Esophagus (tissue), 2 donors: ENCODE results near the gene TSPAN4. TPM values are rescaled to one million over a fixed set of nuclear protein-coding genes. Genes with fewer than 3 reads are reported as not detected.
A peak's percentile ranks its signal among the peaks of the same experiment; 100 is the strongest.

Source experiments
- H3K27ac ChIP-seq, 2 donors: one replicate each; pipeline ENCODE4 v1.5.1; 2013; ENCODE audit warnings: low read depth in 2 of 2, mild to moderate bottlenecking in 2 of 2, inconsistent platforms in 1 of 2, low read length in 1 of 2, moderate library complexity in 1 of 2
- H3K27me3 ChIP-seq, 2 donors: one replicate each; pipeline ENCODE4 v1.6.1; 2013; ENCODE audit warnings: low read length in 2 of 2, control low read depth in 1 of 2, mild to moderate bottlenecking in 1 of 2; ENCODE audit not compliant: insufficient read depth in 2 of 2, control insufficient read depth in 1 of 2
- H3K36me3 ChIP-seq, 2 donors: one replicate each; pipeline ENCODE4 v1.6.1; 2013; ENCODE audit warnings: low read length in 1 of 2; ENCODE audit not compliant: control insufficient read depth in 2 of 2, insufficient read depth in 2 of 2
- H3K4me1 ChIP-seq, 2 donors: one replicate each; pipeline ENCODE4 v1.6.1; 2013; ENCODE audit warnings: low read length in 1 of 2; ENCODE audit not compliant: control insufficient read depth in 2 of 2, insufficient read depth in 2 of 2
- H3K4me3 ChIP-seq, 2 donors: one replicate each; pipeline ENCODE4 v1.5.1; 2013; ENCODE audit warnings: low read length in 2 of 2, mild to moderate bottlenecking in 2 of 2, low read depth in 1 of 2, moderate library complexity in 1 of 2
- H3K9me3 ChIP-seq, 2 donors: one replicate each; pipeline ENCODE4 v1.6.1; 2013; ENCODE audit warnings: mild to moderate bottlenecking in 2 of 2, low read depth in 1 of 2, low read length in 1 of 2, moderate library complexity in 1 of 2; ENCODE audit not compliant: control insufficient read depth in 2 of 2, insufficient read depth in 1 of 2
- WGBS, 2 donors: extraction: QIAGEN DNeasy Blood & Tissue Kit; methylation state at CpG; one replicate each; pipeline ENCODE4 v1.1.7; 2013; 5-methylcytosine and 5-hydroxymethylcytosine counted together
- polyA plus RNA-seq, 2 donors: library from polyadenylated mRNA; stranded (reverse); fragments of 200-250 nt; gene quantifications; one replicate each; pipeline ENCODE4 v1.2.3, GENCODE V29; 2013
- donor health status: healthy with polysubstance abuse.
- donor health status: Bipolar disorder and iron deficiency.

The TSPAN4 gene
- polyA plus RNA-seq, 2 donors = 9.8 to 16.8 TPM

DNA sequence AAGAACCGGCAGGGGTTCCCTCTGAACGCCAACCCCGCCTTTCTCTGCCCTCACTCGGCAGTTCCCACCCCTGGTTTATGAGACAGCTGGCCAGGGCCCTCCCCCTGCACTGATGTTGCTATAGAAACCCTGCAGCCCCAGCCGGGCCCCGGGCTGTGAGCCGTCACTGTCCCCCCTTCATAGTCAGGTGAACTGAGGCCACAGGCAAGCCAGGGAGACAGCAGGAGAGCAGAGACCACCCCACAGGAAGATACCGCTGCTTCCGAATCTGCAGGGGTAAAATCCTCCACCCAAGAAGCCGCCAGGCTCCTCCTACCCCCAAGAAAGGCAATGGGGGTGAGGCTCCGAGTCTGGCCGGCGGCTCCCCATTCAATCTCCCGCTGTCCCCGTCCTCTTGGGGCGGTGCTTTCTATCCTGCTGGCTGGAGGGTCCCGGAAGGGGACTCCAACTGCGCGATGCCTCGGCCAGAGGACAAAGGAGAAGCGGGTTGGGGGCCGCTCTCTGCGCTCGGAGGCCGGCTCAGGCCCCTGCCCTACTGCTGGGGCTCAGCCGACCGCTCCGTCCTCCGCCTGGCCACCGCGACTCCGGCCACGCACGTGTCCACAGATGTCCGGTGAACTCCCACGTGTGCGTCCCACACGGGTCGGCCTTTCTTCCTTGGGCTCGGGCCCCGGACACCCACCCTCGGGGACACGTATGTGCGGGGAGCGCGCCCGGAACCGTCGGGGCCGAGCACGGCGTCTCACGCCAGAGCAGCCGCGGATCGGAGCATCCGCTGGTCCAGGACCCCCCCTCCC, 45.2 kb upstream of the TSPAN4 start:
- 0% methylated on average over 56 to 57 of the region's 57 CpGs for WGBS, 2 donors
- Histone ChIP-seq H3K4me1 (peaks cover 6 to 26% of the 10 kb centered on the region in 2 donors), H3K27ac (peak overlapping the region; percentile 87 to 89), H3K9me3 (no peaks in the 10 kb centered on the region), H3K27me3 (no peaks in the 10 kb centered on the region), H3K4me3 (peak overlapping the region; percentile 51 to 68), H3K36me3 (peaks cover 0 to 32% of the 10 kb centered on the region in 2 donors)

DNA sequence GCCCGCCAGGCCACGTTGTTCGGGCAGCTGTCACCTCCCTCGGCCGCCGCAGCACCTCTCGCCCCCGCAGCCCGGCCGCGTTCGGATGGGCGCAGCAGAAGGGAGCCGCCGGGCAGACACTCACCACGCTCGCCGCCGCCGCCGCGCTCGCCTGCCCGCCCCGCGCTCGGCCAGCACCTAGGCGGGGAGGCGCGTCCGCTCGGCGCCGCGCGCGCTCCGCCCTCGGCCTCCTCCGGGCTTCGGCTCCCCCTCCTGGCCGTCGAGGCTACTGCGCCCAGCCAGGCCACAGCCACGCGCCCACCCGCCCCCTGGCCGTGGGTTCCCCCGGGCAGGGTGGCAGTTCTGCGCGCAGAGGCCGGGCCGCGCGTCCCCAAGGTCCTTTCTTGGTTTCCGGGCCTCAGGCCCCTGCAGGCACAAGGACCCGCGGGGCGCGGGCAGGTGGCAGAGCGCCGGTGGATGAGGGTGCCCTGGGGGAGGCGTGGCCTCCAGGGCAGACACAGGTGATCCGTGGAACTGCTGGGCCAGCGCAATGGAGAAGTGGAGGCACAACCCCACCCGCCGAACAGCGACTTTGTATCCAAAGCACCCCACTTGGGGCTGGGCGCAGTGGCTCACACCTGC, 44.4 kb upstream of the TSPAN4 start, which contains the start of gene SLC25A22:
SLC25A22 (minus strand) TSS at position 189 of the 621 bp plus-strand sequence. CDS start 3,275 bp downstream, outside the sequence.
- Histone ChIP-seq H3K9me3 (no peaks in the 10 kb centered on the region), H3K27me3 (no peaks in the 10 kb centered on the region), H3K36me3 (peaks cover 0 to 34% of the 10 kb centered on the region in 2 donors), H3K4me3 (peak within 1 kb of the TSS; percentile 51 to 68), H3K4me1 (peaks cover 6 to 26% of the 10 kb centered on the region in 2 donors), H3K27ac (peak within 1 kb of the TSS; percentile 87 to 89)
- WGBS, 2 donors = 3 to 4% methylated on average over 55 to 69 of the region's 69 CpGs

DNA sequence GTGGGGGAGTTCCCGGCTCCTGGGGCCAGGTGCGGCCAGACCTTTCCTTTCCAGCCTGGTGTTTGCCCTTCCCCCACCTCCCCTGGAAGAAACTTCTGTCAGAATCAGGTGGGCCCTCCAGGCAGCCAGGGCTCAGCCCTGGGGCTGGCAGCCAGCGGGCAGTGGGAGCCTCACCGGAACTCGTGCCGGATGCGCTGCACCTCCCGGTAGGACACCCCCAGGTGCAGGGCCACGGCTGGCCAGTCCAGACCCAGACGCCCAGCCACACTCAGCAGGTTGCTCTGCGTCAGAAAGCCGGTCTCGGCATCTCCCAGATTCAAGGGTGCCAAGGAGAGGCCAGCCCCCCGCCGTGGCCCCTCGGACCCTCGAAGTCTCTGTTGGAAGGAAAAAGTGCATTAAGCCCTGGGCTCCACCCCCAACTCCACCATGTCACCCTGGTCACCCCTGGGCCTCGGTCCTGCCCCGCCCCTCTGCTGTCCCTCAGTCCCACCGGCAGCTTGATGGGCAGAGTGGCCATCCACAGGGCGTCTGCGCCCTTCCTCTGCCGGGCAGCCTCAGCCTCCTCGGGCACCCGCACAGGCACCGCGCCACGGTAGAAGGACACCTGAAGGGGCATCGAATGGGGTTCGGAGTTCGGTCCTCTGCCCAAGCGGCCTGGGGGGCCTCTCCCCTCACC, 42.9 kb upstream of the TSPAN4 start:
- no peaks in the 10 kb centered on the region for H3K9me3 ChIP-seq
- 94 to 95% methylated on average over 31 to 32 of the region's 32 CpGs for WGBS, 2 donors
- H3K4me3 ChIP-seq = no peak overlapping the region
- H3K27me3 ChIP-seq = no peaks in the 10 kb centered on the region
- H3K36me3 ChIP-seq = peaks cover 0 to 30% of the 10 kb centered on the region in 2 donors
- peaks cover 10 to 35% of the 10 kb centered on the region in 2 donors for H3K4me1 ChIP-seq
- no peak overlapping the region for H3K27ac ChIP-seq

DNA sequence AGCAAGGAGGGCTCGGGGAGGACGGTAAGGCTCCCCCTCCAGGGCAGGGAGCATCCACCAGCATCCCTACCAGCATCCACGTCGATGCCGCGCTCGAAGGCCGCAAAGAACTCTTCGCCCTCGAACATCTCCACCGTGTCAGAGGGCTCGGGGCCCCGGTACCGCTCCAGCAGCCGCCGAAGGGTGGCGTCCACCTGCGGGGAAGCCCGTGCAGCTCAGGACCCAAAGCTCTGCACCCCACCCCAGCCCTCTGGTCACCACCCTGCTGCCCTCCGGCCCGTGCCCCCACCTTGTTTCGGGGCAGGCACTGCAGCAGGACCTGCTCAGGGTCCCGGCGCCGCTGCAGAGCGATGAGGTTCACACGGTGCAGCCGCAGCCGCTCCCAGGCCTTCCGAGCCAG, 42.2 kb upstream of the TSPAN4 start:
- Histone ChIP-seq H3K9me3 (no peaks in the 10 kb centered on the region), H3K4me1 (peaks cover 10 to 30% of the 10 kb centered on the region in 2 donors), H3K27ac (no peak overlapping the region), H3K27me3 (no peaks in the 10 kb centered on the region), H3K36me3 (peaks cover 0 to 30% of the 10 kb centered on the region in 2 donors), H3K4me3 (no peak overlapping the region)
- 94 to 95% methylated on average over 30 of the region's 30 CpGs for WGBS, 2 donors

DNA sequence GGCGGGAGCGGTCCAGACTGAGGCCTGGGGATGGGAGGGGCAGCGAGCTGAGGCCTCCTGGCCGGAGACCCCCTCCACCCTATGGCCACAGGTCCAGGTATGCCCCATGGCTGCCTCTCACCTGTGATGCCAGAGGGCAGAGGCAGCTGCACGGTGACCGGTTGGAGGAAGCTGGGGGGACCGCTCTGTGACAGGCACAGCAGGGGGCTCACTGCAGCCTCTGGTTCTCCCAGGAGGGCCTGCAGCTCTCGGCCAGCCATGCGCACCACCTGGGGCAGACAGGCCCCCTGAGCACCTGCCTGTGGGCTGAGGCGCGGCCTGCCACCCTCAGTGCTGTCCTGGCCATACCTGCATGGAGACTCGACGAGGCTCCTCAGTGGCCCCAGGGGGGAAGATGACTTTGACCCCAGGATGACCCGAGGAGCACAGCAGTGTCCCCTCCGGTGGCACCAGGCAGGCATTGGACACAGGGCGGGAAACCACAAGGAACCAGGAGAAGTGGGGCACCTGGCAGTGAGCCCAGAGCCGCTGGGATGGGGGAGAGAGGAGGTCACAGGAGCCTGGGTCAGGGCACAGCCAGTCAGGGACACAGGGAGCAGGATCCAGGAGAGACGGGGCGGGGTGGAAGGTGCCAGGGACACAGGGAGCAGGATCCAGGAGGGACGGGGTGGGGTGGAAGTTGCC, 41.4 kb upstream of the TSPAN4 start:
- no peaks in the 10 kb centered on the region for H3K27me3 ChIP-seq
- no peak overlapping the region for H3K4me3 ChIP-seq
- whole genome bisulfite sequencing, 2 donors = 90 to 91% methylated on average over 20 of the region's 20 CpGs
- peaks cover 9 to 26% of the 10 kb centered on the region in 2 donors for H3K4me1 ChIP-seq
- no peaks in the 10 kb centered on the region for H3K9me3 ChIP-seq
- H3K27ac ChIP-seq = no peak overlapping the region
- peaks cover 0 to 30% of the 10 kb centered on the region in 2 donors for H3K36me3 ChIP-seq

DNA sequence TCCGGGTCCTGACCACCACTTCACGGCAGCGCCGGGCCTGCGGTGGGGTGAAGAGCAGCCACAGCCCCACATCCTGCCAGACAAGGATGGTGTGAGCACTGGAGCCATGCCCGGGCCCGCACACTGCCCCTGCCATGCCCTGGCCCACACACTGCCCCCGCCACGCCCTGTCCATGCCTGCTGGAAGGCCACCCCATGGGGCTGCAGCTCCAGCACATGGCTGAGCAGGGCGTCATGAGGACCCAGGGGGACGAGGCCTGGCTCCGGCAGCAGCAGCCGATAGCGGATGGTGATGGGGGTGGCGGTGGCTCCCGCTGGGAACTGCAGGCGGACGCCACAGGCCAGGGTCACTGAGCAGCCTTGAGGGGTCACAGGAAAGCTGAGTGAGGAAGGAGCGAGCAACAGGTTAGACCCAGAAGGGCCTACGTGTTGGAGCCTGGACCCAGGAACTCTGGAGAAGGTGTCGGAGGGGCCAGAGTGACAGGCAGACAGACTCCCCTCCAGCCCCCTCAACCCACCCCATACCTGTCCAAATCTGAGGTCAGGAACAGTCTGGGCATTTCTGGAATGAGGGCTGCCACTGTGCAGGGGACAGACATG, 40.5 kb upstream of the TSPAN4 start:
- Histone ChIP-seq H3K27ac (no peak overlapping the region), H3K36me3 (peaks cover 0 to 30% of the 10 kb centered on the region in 2 donors), H3K9me3 (no peaks in the 10 kb centered on the region), H3K4me3 (no peak overlapping the region), H3K27me3 (no peaks in the 10 kb centered on the region), H3K4me1 (peaks cover 5 to 18% of the 10 kb centered on the region in 2 donors)
- 98% methylated on average over 16 to 21 of the region's 21 CpGs for WGBS, 2 donors

DNA sequence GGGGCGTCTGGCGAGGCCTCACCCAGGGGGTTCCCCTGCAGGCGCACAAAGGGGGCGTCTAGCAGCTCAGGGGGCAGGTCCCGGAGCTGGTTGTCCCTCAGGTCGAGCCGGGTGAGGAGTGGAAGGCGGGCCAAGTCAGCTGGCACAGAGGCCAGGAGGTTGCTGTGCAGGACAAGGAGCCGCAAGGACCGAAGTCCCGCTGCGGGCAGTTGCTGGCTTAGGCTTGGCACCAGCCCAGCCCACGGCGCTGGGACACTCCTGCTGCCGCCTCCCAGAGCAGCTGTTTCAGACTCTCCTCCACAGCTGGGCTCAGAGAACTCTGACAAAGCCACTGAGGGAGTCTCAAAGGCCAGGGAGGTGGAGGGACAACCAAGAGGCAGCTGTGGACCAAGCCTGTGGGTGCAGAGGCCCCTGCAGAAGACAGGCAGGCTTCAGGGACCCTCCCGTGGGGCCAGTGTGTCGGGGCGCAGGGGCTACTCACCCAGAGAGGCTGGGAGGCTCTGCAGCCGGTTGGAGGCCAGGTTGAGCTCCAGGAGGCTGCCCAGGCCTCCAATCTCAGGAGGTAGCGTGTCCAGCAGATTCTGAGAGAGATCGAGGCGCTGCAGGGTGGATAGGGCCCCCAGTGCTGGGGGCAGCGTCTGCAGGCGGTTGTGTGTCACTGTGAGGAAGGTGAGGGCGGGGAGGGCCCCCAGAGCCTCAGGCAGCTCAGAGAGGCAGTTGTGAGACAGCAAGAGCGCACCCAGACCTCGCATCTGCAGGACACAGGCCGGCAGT, 39.8 kb upstream of the TSPAN4 start:
- Histone ChIP-seq H3K4me1 (peaks cover 5 to 17% of the 10 kb centered on the region in 2 donors), H3K36me3 (peaks cover 0 to 30% of the 10 kb centered on the region in 2 donors), H3K27me3 (no peaks in the 10 kb centered on the region), H3K27ac (no peak overlapping the region), H3K9me3 (no peaks in the 10 kb centered on the region), H3K4me3 (no peak overlapping the region)
- WGBS, 2 donors = 90 to 91% methylated on average over 28 of the region's 28 CpGs

DNA sequence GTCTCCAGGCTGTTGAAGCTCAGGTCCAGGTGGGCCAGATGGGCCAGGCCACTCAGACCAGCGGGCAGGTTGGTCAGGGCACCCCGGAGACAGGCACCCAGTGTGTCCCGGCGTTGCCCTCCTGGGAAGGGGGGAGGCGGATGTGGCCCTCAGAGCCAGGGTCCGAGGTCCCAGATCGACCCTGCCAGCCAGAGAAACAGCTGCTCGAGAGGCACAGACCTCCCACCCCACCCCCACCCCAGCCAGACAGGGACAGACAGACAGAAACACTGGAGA, 39.2 kb upstream of the TSPAN4 start:
- WGBS, 2 donors = 77 to 90% methylated on average over 6 to 8 of the region's 8 CpGs
- no peaks in the 10 kb centered on the region for H3K27me3 ChIP-seq
- peaks cover 5 to 15% of the 10 kb centered on the region in 2 donors for H3K4me1 ChIP-seq
- no peaks in the 10 kb centered on the region for H3K9me3 ChIP-seq
- no peak overlapping the region for H3K27ac ChIP-seq
- peaks cover 0 to 30% of the 10 kb centered on the region in 2 donors for H3K36me3 ChIP-seq
- H3K4me3 ChIP-seq = no peak overlapping the region
